Hepatocyte (in vitro differentiated cells): ENCODE measurements around the gene BMP7.

Experiments used
- EZH2 ChIP-seq: fragments of 200-600 bp; sonication (generic); IDR thresholded peaks from 2 replicates; pipeline ENCODE4 v1.6.1; 2016; ENCODE audit warnings: antibody characterized with exemption, mild to moderate bottlenecking, borderline replicate concordance
- TF ChIP-seq, protein P1 (sequence below): fragments of 200-600 bp; sonication (generic); IDR thresholded peaks from 2 replicates; pipeline ENCODE4 v1.5.1; 2016; ENCODE audit warnings: antibody characterized with exemption, mild to moderate bottlenecking; ENCODE audit not compliant: poor library complexity

DNA sequence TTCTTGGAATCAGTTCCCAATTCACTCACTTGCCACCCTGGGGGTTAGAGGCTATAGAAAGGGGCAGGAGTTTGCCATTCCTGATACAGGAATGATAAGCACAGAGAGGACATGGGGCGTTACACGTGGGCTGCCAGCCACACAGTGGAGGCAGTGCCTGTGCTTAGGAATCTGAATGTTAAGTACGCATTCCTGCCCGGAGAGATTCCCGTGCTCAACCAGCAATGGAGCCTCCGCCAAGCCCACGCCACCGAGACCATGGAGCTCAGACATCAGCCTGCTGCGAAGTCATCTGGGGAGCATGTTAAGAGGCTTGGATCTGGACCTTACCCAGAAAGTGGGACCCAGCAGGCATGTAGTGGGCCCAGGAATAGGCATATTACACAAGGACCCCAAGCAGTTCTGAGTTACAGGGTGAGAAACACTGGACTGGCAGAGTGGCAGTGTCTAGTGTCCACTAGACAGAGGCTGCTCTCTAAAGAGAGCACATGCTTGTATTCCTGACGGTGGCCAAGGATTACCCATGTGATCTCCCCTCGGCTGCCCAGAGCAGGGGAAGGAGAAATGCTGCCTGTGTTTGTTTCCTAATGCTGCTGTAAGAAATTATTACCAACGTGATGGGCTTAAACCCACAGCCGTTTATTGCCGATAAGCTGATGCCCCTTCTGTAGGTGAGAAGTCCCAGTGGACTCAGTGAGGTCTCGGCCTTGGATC is 138.2 kb downstream of the BMP7 start:
- TF ChIP-seq, protein P1, sequence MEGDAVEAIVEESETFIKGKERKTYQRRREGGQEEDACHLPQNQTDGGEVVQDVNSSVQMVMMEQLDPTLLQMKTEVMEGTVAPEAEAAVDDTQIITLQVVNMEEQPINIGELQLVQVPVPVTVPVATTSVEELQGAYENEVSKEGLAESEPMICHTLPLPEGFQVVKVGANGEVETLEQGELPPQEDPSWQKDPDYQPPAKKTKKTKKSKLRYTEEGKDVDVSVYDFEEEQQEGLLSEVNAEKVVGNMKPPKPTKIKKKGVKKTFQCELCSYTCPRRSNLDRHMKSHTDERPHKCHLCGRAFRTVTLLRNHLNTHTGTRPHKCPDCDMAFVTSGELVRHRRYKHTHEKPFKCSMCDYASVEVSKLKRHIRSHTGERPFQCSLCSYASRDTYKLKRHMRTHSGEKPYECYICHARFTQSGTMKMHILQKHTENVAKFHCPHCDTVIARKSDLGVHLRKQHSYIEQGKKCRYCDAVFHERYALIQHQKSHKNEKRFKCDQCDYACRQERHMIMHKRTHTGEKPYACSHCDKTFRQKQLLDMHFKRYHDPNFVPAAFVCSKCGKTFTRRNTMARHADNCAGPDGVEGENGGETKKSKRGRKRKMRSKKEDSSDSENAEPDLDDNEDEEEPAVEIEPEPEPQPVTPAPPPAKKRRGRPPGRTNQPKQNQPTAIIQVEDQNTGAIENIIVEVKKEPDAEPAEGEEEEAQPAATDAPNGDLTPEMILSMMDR = no peak
- no peak for TF ChIP-seq EZH2
